Renal cortex interstitium (tissue), 11 donors: ENCODE measurements around the gene MYO5B. TPM values are rescaled to one million over a fixed set of nuclear protein-coding genes. Genes with fewer than 3 reads are reported as not detected.
A peak's percentile ranks its signal among the peaks of the same experiment; 100 is the strongest.

Source experiments
- DNase-seq, 11 donors: peaks; one replicate each; pipeline ENCODE4 v3.0.0-alpha.2; 2013; ENCODE audit warnings: low read depth in 9 of 11, low spot score in 4 of 11; ENCODE audit errors: extremely low read depth in 1 of 11
- polyA plus RNA-seq, 3 donors: library from polyadenylated mRNA; unstranded; fragments of 120-200 nt; gene quantifications; one replicate each; pipeline ENCODE4 v1.2.1, GENCODE V29; 2013; ENCODE audit not compliant: insufficient read length in 3 of 3

The MYO5B gene
- polyA plus RNA-seq, 3 donors = 25.7 to 31.3 (median 27.1) TPM

DNA sequence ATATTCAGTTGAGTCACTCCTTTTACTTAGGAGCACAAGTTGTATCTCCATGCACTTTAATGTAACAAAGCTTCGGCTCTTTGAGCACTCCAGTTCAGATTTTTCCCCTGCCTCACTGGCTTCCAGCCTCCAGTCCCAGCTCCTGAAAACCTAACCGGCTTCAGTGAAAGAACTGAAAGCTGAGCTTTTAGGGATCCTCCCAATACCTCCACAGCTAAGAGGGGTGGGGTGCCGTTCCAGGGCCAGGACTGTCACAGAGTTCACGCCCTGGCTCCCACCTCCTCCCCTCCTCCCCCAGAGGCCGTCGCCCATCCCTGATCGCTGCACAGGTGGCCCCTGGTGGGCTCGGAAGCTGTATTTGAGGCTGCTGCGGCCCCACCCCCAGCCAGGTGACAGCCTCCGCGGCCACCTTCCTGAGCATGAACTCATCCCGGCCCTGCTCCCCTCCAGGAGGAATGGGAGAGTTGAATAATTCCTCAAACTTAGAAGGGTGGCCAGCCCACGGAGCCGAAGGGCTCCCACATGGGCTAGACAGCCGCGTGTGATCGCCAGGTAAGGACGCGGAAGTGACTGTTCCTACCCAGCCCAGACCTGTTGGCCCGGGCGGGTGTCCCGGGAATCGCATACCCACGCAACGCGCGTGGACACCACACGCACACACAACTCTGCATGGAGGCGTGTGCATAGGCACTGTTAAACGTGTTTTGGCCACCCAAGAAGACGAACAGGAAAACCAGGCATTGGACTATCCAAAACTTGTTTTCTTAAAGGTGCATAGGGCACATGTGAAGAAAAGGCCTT, 1.8 kb downstream of the MYO5B start:
- no peak for DNase-seq

DNA sequence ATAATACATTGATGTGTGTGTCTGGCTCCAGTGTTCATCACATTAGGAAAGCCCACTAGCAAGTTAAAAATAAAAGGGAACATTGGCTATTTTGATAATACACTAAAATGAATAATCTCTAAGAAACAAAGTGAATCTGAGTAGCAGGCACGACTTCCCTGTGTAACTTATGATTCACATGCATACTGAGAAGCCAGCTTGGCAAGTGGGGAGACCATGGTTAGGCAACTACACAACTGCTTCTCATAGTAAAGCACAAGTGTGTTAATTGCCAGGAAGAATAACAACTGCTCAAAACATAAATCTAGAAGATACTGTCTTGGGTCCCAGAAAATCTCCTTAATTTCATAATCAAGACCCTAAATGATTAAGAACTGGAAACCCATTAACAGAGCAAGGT, 4.0 kb downstream of the MYO5B start:
- no peak for DNase-seq

DNA sequence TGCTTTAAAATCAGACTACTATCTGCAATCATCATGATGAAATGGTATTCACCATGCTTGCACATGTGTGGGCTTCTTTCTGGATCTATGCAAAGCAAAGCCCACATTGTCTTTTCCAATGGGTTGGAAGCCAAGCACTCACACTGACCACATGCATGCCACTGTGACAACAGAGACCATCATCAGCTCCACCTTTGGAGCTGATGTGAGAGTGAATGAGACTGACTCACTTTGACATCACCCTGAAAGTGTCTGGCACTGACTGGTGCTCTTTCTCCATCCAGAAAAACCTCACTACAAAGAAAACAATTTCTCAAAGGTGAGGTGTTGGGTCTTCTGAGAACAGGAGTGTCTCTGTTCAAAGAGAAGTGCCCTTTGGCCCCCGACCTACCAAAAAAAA, 4.7 kb downstream of the MYO5B start:
- no peak for DNase-seq

DNA sequence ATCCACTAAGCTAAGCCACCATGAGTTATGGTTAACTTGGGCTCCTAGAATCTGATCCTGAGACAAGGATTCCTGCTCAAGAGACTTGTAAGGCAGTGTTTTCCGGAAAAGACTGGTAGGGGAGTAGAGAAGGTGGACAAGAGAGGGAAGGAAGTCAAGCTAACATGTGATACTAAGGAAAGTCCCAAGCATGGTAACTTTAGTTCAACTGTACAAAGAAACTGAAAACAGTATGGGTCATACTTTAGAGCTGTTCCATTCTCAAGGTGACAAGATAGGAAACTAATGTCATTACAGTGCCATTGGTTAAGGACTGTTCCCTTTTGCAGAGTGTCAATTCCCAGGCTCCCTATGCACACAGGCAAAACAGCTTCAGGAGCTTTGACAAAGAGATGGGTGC, 5.8 kb downstream of the MYO5B start:
- no peak for DNase-seq

GRCh38 chr18:50188652-50189051, 6.3 kb downstream of the MYO5B start:
- no peak for DNase-seq

GRCh38 chr18:50187659-50188058, 7.3 kb downstream of the MYO5B start:
- no peak for DNase-seq

DNA sequence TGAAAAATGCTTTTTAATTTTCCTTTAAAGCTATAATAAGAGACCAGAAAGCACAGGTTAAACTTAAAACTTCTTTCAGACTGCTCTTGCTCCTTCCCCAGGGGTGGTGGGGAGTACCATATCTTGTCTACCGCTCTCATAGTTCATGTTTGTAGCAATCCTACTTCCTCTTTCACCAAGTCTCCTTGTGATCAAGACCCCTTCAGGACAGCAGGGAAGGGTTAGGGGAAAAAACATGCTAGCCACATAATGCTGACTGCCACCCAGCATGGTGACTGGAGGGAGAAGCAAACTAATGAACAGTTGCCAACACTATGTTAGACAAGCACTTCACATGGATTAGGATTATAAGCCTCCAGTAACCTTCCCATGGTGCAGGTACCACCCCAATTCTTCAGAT, 8.6 kb downstream of the MYO5B start:
- DNase-seq = no peak

GRCh38 chr18:50183556-50183955, 11.4 kb downstream of the MYO5B start:
- DNase-seq = no peak

DNA sequence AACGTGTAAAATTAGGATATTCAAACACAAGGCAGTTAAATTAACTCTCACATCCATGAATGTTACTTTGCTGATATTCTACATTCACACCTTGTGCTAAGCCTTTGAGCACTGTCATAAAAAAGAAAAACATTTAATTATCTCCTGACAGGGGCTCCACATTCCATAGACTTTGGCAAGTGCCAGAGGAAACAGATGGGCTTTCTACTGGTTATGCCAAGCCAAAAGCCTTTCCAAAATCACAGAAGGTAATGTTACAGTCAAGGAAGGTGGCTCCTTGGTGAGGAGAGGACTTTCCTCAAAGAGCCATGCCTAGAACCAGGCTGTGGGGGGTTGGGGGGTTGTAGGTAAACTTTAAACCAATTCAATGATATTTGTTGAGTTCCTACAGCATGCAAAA, 12.4 kb downstream of the MYO5B start:
- no peak for DNase-seq

DNA sequence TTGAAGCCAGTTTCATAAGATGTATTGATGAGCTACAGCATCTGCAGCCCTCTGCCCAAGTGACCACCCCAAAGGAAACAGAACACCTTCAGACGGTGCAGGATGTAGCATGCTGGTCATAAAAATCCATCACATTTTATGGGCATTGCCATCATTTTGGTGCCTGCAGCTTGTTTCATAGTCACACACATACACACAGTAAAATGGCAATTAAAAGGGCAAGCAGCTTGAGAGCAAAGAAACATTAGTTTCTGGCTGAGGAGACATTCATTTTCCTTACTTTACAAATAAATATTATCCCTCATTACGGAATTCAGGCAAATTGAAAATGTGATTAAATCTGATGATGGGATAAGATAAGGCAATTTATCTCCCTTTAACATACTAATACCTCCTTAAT, 13.4 kb downstream of the MYO5B start:
- no peak for DNase-seq

GRCh38 chr18:50179465-50179864, 15.5 kb downstream of the MYO5B start:
- DNase-seq = no peak

GRCh38 chr18:50177294-50177992, 17.5 kb downstream of the MYO5B start:
- DNase-seq = no peak

- DNase-seq = no peak
Measured at GRCh38 chr18:50172367-50172766, 22.6 kb downstream of the MYO5B start.

GRCh38 chr18:50171406-50171805, 23.5 kb downstream of the MYO5B start:
- DNase-seq = no peak

- DNase-seq = no peak
Measured at GRCh38 chr18:50170004-50170403, 24.9 kb downstream of the MYO5B start.

DNA sequence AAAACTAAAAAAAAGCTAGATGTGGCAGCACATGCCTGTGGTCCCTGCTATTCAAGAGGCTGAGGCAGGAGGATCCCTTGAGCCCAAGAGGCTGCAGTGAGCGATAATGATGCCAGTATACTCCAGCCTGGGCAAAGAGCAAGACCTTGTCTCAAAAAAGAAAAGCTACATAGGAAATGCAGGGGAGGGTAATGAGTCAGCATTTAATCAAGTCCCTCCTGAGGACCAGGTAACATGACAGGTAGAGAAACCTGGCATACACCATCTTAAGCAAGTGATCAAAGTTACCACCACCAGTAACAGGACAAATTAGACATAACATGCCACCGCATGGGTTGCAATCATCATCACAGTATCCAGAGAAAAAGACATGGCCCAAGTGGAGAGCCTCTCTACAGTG, 25.8 kb downstream of the MYO5B start:
- DNase-seq = no peak

- DNase-seq = no peak
Measured at GRCh38 chr18:50167966-50168365, 27.0 kb downstream of the MYO5B start.

GRCh38 chr18:50166901-50167300, 28.0 kb downstream of the MYO5B start:
- no peak for DNase-seq

GRCh38 chr18:50163505-50163904, 31.4 kb downstream of the MYO5B start:
- DNase-seq = no peak

DNA sequence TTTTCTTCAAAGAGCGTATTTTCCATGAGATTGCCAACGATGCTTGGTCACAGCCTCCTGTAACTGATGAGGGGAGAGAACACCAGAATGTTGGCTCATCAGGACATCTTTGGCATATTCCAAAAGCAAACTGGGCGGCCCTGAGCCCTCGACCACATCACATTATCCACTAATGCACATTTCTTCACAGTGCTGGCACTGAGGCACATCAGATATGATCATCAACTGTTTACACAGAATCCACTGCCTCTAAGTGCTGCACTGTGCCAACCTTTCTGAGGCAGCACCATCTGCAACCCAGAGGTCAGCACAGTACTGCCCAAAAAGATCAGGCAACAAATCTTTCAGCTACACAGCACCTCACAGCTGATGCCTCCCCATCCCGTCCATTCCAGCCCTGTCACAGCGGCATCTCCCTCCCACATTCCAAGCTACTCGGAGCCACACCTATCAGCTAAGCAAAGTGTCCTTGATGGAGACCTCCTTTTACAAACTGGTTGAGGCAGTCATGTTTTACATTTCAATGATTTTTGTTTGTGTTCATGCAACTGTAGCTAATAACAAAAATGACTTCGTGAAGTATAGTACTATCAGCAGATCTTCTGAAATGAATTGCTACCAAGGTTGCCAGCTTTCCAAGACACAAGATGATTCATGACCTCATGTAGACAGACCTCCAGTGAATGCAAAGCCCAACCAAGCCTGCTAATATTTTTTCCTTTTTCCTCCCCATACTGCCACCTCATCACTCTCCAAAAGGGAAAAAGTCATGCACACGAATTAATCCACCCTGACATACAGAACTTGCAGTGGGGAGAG, 32.3 kb downstream of the MYO5B start:
- peak in 1 of 11 donors; percentile 21 for DNase-seq
